Smooth muscle cell (in vitro differentiated cells): Measurements from ENCODE around the gene PAM. TPM values are rescaled to one million over a fixed set of nuclear protein-coding genes. Genes with fewer than 3 reads are reported as not detected.

Source experiments
- DNase-seq: peaks from one replicate; lab custom pipeline; 2025; ENCODE audit not compliant: unreplicated experiment; lab: John Stamatoyannopoulos, UW
- H2AFZ ChIP-seq: fragments of 200-600 bp; sonication (generic); 2 replicates; pipeline ENCODE4 v1.6.0; 2016; ENCODE audit warnings: antibody characterized with exemption, low read depth, mild to moderate bottlenecking
- H3F3A ChIP-seq: fragments of 200-600 bp; sonication (generic); 2 replicates; pipeline ENCODE4 v1.6.0; 2017; ENCODE audit warnings: antibody characterized with exemption, low read depth
- H3K27ac ChIP-seq: fragments of 200-600 bp; sonication (generic); 2 replicates; pipeline ENCODE4 v1.5.1; 2016; ENCODE audit warnings: low read depth, mild to moderate bottlenecking
- H3K27me3 ChIP-seq: fragments of 200-600 bp; sonication (generic); 2 replicates; pipeline ENCODE4 v1.6.1; 2016; ENCODE audit warnings: low read depth, mild to moderate bottlenecking
- H3K36me3 ChIP-seq: fragments of 200-600 bp; sonication (generic); 2 replicates; pipeline ENCODE4 v1.5.1; 2016; ENCODE audit warnings: low read depth
- H3K4me1 ChIP-seq: fragments of 200-600 bp; sonication (generic); 2 replicates; pipeline ENCODE4 v1.5.1; 2016; ENCODE audit warnings: low read depth
- H3K4me2 ChIP-seq: fragments of 200-600 bp; sonication (generic); 2 replicates; pipeline ENCODE4 v1.6.0; 2016; ENCODE audit warnings: mild to moderate bottlenecking
- H3K4me3 ChIP-seq: fragments of 200-600 bp; sonication (generic); 2 replicates; pipeline ENCODE4 v1.5.1; 2016; ENCODE audit warnings: mild to moderate bottlenecking
- H3K79me2 ChIP-seq: fragments of 200-600 bp; sonication (generic); 2 replicates; pipeline ENCODE4 v1.6.0; 2016; ENCODE audit warnings: low read depth, mild to moderate bottlenecking
- H3K9ac ChIP-seq: fragments of 200-600 bp; sonication (generic); 2 replicates; pipeline ENCODE4 v1.6.0; 2016; ENCODE audit warnings: low read depth
- H3K9me3 ChIP-seq: fragments of 200-600 bp; sonication (generic); replicated peaks from 2 replicates; pipeline ENCODE4 v1.5.1; 2016; ENCODE audit warnings: low read depth
- H4K20me1 ChIP-seq: fragments of 200-600 bp; sonication (generic); 2 replicates; pipeline ENCODE4 v1.6.0; 2016; ENCODE audit warnings: low read depth
- WGBS: methylation state at CpG from one replicate; pipeline ENCODE4 v1.1.7; 2016; ENCODE audit warnings: low lambda C conversion rate; 5-methylcytosine and 5-hydroxymethylcytosine counted together
- polyA plus RNA-seq: library from polyadenylated mRNA; unstranded; fragments of >200 nt; fragmentation: Nextera tagmentation; extraction: Ambion mirVana; gene quantifications from 2 replicates; pipeline ENCODE4 v1.2.1, GENCODE V29; 2016
- total RNA-seq: library from RNA; depleted of rRNA; stranded (reverse); fragments of >200 nt; gene quantifications from 2 replicates; pipeline ENCODE4 v1.2.3, GENCODE V29; 2014
- TF ChIP-seq, protein P1 (sequence below): fragments of 200-600 bp; sonication (generic); IDR thresholded peaks from 2 replicates; pipeline ENCODE4 v1.5.1; 2017; ENCODE audit warnings: borderline replicate concordance, mild to moderate bottlenecking, antibody characterized with exemption; ENCODE audit not compliant: insufficient read depth, poor library complexity, severe bottlenecking

The PAM gene
- total and polyA plus RNA-seq, 2 experiments from 2014 or later = 117 to 155 TPM

DNA sequence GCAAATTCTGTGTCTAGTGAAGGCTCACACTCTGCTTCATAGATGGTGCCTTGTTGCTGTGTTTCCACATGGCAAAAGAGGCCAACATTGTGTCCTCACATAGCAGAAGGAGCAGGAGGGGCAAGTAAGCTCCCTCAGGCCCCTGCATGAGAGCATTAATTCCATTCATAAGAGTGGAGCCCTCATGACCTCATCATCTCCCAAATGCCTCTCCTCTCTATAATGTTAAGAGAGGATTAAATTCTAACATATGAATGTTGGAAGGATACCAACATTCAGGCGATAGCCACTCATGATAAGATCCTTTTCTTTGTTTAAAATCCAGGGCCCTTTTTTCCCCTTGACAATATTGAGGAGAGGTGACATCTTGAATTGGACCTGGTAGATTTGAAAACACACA is 35.2 kb upstream of the PAM start:
- no peaks in the 10 kb centered on the region for H3F3A ChIP-seq
- no peak for DNase-seq
- no peak overlapping the region for H3K27ac ChIP-seq
- no peak overlapping the region for H2AFZ ChIP-seq
- H4K20me1 ChIP-seq = no peaks in the 10 kb centered on the region
- no peaks in the 10 kb centered on the region for H3K27me3 ChIP-seq
- 100% methylated on average over 1 of the region's 1 CpG for WGBS
- H3K36me3 ChIP-seq = no peaks in the 10 kb centered on the region
- no peaks in the 10 kb centered on the region for H3K79me2 ChIP-seq
- no peak overlapping the region for H3K4me3 ChIP-seq
- H3K9ac ChIP-seq = no peak overlapping the region
- TF ChIP-seq, protein P1, sequence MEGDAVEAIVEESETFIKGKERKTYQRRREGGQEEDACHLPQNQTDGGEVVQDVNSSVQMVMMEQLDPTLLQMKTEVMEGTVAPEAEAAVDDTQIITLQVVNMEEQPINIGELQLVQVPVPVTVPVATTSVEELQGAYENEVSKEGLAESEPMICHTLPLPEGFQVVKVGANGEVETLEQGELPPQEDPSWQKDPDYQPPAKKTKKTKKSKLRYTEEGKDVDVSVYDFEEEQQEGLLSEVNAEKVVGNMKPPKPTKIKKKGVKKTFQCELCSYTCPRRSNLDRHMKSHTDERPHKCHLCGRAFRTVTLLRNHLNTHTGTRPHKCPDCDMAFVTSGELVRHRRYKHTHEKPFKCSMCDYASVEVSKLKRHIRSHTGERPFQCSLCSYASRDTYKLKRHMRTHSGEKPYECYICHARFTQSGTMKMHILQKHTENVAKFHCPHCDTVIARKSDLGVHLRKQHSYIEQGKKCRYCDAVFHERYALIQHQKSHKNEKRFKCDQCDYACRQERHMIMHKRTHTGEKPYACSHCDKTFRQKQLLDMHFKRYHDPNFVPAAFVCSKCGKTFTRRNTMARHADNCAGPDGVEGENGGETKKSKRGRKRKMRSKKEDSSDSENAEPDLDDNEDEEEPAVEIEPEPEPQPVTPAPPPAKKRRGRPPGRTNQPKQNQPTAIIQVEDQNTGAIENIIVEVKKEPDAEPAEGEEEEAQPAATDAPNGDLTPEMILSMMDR = no peak
- H3K9me3 ChIP-seq = no peaks in the 10 kb centered on the region
- H3K4me2 ChIP-seq = no peak overlapping the region
- H3K4me1 ChIP-seq = no peaks in the 10 kb centered on the region

DNA sequence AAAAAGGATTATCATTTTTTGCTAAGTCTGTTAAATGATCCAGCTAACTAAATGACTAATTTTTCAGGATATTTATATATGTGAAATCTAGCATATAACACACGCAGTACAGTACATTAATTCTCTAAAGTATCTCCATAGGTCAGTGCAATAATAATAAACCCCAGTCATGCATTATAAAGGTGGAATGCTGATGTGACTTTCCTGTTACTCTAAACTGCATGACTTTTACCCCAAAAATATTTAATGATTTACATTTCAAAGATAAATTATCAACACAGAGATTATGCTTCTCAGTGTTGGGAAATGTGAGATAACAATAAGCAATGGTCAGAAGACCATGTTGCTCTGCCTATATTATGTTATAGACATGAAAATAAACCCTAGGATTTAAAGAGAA is 34.1 kb upstream of the PAM start:
- no peak for DNase-seq
- no peaks in the 10 kb centered on the region for H3K27me3 ChIP-seq
- no peak overlapping the region for H3K9ac ChIP-seq
- H3K4me2 ChIP-seq = no peak overlapping the region
- 89% methylated on average over 1 of the region's 1 CpG for WGBS
- no peaks in the 10 kb centered on the region for H3K4me1 ChIP-seq
- no peaks in the 10 kb centered on the region for H4K20me1 ChIP-seq
- H3K9me3 ChIP-seq = no peaks in the 10 kb centered on the region
- H3F3A ChIP-seq = no peaks in the 10 kb centered on the region
- H2AFZ ChIP-seq = no peak overlapping the region
- no peak overlapping the region for H3K4me3 ChIP-seq
- no peaks in the 10 kb centered on the region for H3K36me3 ChIP-seq
- TF ChIP-seq, protein P1 = no peak
- no peak overlapping the region for H3K27ac ChIP-seq
- H3K79me2 ChIP-seq = no peaks in the 10 kb centered on the region

DNA sequence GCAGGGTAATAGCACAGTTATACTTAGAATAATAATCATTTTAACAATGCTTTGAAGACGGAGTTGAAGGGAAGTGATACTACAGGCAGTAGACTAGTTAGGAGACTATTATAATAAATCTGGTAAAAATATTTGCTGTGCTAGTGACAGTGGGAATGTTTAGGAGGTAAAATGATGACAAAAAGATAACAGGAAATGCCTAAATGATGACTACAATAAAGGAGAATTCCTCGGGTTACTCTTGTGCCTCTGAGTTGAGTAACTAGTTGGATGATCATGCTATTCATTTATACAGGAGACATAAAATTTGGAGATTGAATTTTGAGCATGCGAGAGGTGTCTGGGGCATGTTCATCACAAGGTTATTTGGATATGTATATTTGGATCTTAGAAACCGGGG is 32.2 kb upstream of the PAM start:
- no peaks in the 10 kb centered on the region for H3K79me2 ChIP-seq
- H3K4me1 ChIP-seq = no peaks in the 10 kb centered on the region
- no peaks in the 10 kb centered on the region for H4K20me1 ChIP-seq
- no peak overlapping the region for H2AFZ ChIP-seq
- no peaks in the 10 kb centered on the region for H3K36me3 ChIP-seq
- no peak overlapping the region for H3K27ac ChIP-seq
- no peak for DNase-seq
- TF ChIP-seq, protein P1 = no peak
- H3K4me2 ChIP-seq = no peak overlapping the region
- no peak overlapping the region for H3K9ac ChIP-seq
- H3K9me3 ChIP-seq = no peaks in the 10 kb centered on the region
- H3K27me3 ChIP-seq = no peaks in the 10 kb centered on the region
- H3F3A ChIP-seq = no peaks in the 10 kb centered on the region
- H3K4me3 ChIP-seq = no peak overlapping the region
- WGBS = 79% methylated on average over 4 of the region's 4 CpGs

DNA sequence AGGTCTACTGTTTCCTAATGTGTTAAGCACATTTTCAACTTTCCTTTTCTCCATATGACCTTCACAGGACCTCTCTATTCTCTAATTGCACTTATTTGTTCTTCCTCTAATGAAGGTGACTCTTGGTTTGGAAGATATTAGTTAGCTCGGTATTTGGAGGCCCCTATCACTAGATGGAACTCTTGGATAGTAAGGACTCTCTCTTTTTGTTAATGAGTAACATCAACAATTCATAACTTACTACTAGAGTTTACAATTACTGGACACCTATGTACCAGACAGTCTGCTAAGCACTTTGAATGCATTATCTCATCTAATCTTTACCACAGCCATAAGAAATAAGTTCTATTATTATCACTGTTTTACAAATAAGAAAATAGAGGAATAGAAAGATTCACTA is 23.4 kb upstream of the PAM start:
- Histone ChIP-seq H3K4me2 (no peak overlapping the region), H3K27ac (no peak overlapping the region), H3K27me3 (no peaks in the 10 kb centered on the region), H4K20me1 (no peaks in the 10 kb centered on the region), H3K4me1 (no peaks in the 10 kb centered on the region), H3K9me3 (no peaks in the 10 kb centered on the region), H3K4me3 (no peak overlapping the region), H3K9ac (no peak overlapping the region), H2AFZ (no peak overlapping the region), H3K36me3 (no peaks in the 10 kb centered on the region), H3F3A (no peaks in the 10 kb centered on the region), H3K79me2 (no peaks in the 10 kb centered on the region)
- DNase-seq = no peak
- TF ChIP-seq, protein P1 = no peak
- 93% methylated on average over 1 of the region's 1 CpG for WGBS
